Cardiac muscle cell (in vitro differentiated cells and primary cell): ENCODE data around the gene TRAF4. TPM values are rescaled to one million over a fixed set of nuclear protein-coding genes. Genes with fewer than 3 reads are reported as not detected.

Experiments
- DNase-seq, 2 donors: peaks; one replicate each; pipeline versions ENCODE4 v3.0.0 to v3.0.0-alpha.2; 2010 to 2017; ENCODE audit warnings: low read depth in 1 of 2, low spot score in 1 of 2
- H3K27ac ChIP-seq: fragments of 200-600 bp; sonication (generic); 2 replicates; pipeline ENCODE4 v1.5.1; 2016
- H3K27me3 ChIP-seq: fragments of 200-600 bp; sonication (generic); 2 replicates; pipeline ENCODE4 v1.6.0; 2016; ENCODE audit warnings: control low read depth
- H3K36me3 ChIP-seq: fragments of 200-600 bp; sonication (generic); 2 replicates; pipeline ENCODE4 v1.5.1; 2016; ENCODE audit warnings: control low read depth
- H3K4me1 ChIP-seq: fragments of 200-600 bp; sonication (generic); 2 replicates; pipeline ENCODE4 v1.8.1; 2017; ENCODE audit warnings: low read depth, mild to moderate bottlenecking, mixed run types
- H3K4me3 ChIP-seq: fragments of 200-600 bp; sonication (generic); 2 replicates; pipeline ENCODE4 v1.5.1; 2016; ENCODE audit warnings: mild to moderate bottlenecking
- H3K9me3 ChIP-seq: fragments of 200-600 bp; sonication (generic); 2 replicates; pipeline ENCODE4 v1.5.1; 2017; ENCODE audit warnings: low read depth, mild to moderate bottlenecking, control low read depth
- CTCF ChIP-seq: IDR thresholded peaks from 2 replicates; pipeline ENCODE4 v1.5.1; 2012; ENCODE audit warnings: low read depth, mild to moderate bottlenecking, low read length
- polyA plus RNA-seq: library from polyadenylated mRNA; unstranded; fragments of >200 nt; fragmentation: Nextera tagmentation; extraction: Ambion mirVana; gene quantifications from 2 replicates; pipeline ENCODE4 v1.2.1, GENCODE V29; 2016
- total RNA-seq: library from RNA; depleted of rRNA; stranded (reverse); fragments of >200 nt; gene quantifications from 2 replicates; pipeline ENCODE4 v1.2.3, GENCODE V29; 2016

The TRAF4 gene
- total and polyA plus RNA-seq, 2 experiments from 2014 or later, result 27.2 to 53.8 TPM

- no peak for TF ChIP-seq CTCF
These were observed 5.8 kb upstream of the TRAF4 start for GRCh38 chr17:28737770-28738679.

GRCh38 chr17:28738680-28739384 lies 5.0 kb upstream of the TRAF4 start:
- no peaks in the 10 kb centered on the region for H3K36me3 ChIP-seq
- no peak overlapping the region for H3K4me3 ChIP-seq
- no peaks in the 10 kb centered on the region for H3K9me3 ChIP-seq
- no peaks in the 10 kb centered on the region for H3K27me3 ChIP-seq
- DNase-seq, result no peak
- no peak overlapping the region for H3K27ac ChIP-seq
- no peak for TF ChIP-seq CTCF
- H3K4me1 ChIP-seq, result no peaks in the 10 kb centered on the region

More at GRCh38 chr17:28737770-28738679, 5.8 kb upstream of the TRAF4 start:
- no peak overlapping the region for H3K27ac ChIP-seq
- H3K4me1 ChIP-seq, result no peaks in the 10 kb centered on the region
- H3K4me3 ChIP-seq, result no peak overlapping the region
- no peaks in the 10 kb centered on the region for H3K27me3 ChIP-seq
- H3K36me3 ChIP-seq, result no peaks in the 10 kb centered on the region
- H3K9me3 ChIP-seq, result no peaks in the 10 kb centered on the region
- no peak for DNase-seq

GRCh38 chr17:28740406-28741357 lies 3.1 kb upstream of the TRAF4 start:
- no peak for TF ChIP-seq CTCF
- peaks cover 5% of the 10 kb centered on the region for H3K4me1 ChIP-seq
- H3K4me3 ChIP-seq, result no peak overlapping the region
- no peak for DNase-seq
- no peak overlapping the region for H3K27ac ChIP-seq
- H3K36me3 ChIP-seq, result no peaks in the 10 kb centered on the region
- H3K9me3 ChIP-seq, result no peaks in the 10 kb centered on the region
- H3K27me3 ChIP-seq, result no peaks in the 10 kb centered on the region

- Histone ChIP-seq H3K36me3 (no peaks in the 10 kb centered on the region), H3K9me3 (no peaks in the 10 kb centered on the region), H3K27me3 (no peaks in the 10 kb centered on the region), H3K4me3 (no peak overlapping the region), H3K4me1 (peaks cover 15% of the 10 kb centered on the region), H3K27ac (no peak overlapping the region)
- no peak for DNase-seq
- TF ChIP-seq CTCF, result no peak
These were observed 2.2 kb upstream of the TRAF4 start for GRCh38 chr17:28741358-28742349.
